DMS53 treated with DMSO at 0.1 percent for 48 hours (cell line): ENCODE results near the gene SLC7A4.
"Not testable (repeated sequence)": the region's sequence is repeated elsewhere in the genome, so short reads cannot be mapped to it uniquely, and the experiment has no call there.

ENCODE experiments used
- DNase-seq: peaks from one replicate; lab custom pipeline; 2025; ENCODE audit not compliant: unreplicated experiment; lab: John Stamatoyannopoulos, UW

SLC7A4 gene

DNA sequence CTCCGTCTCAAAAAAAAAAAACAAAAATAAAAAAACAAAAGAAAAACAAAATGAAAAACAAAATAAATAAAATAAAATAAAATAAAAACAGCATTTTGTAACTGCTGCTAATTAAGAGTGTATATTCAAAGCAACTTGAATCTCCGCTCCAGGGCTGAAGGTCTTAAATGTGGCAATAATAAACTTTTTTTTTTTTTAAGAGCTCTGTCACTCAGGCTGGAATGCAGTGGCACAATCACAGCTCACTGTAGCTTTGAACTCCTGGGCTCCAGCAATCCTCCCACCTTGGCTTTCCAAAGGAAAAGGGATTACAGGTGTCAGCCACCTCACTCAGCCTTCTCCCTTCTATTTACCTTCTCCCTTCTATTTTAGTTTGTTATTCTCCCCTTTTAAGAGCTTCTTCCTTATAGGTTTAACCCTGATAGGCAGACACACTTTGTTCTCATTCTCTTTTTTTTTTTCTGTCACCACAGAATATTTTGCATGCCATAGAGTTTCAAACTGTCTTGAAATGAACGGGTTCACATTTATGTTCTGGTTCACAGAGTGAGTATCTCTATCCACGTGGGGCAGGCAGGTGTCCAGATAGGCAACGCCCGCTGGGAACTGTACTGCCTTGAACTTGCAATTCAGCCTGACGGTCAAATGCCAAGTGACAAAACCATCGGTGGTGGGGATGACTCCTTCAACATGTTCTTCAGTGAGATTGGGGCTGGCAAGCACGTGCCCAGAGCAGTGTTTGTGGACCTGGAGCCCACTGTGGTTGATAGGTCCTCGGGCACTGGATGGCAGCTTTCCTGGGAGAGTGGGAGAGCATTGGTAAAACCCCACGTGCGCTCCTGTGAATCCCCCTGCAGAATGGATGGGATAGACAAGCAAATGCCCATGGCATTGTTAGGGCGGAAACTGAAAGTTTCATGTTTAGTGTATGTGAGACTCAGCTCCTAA lies 32.8 kb upstream of the SLC7A4 start:
- DNase-seq = no peak

DNA sequence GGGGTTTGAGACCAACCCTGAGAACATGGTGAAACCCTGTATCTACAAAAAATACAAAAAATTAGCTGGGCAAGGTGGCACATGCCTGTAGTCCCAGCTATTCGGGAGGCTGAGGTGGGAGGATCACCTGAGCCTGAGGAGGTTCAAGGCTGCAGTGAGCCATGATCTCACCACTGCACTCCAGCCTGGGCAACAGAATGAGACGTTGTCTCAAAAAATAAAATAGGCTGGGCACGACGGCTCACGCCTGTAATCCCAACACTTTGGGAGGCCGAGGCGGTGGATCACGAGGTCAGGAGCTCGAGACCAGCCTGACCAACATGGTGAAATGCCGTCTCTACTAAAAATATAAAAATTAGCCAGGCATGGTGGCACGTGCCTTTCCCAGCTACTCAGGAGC lies 32.1 kb upstream of the SLC7A4 start:
- not testable (repeated sequence) for DNase-seq

DNA sequence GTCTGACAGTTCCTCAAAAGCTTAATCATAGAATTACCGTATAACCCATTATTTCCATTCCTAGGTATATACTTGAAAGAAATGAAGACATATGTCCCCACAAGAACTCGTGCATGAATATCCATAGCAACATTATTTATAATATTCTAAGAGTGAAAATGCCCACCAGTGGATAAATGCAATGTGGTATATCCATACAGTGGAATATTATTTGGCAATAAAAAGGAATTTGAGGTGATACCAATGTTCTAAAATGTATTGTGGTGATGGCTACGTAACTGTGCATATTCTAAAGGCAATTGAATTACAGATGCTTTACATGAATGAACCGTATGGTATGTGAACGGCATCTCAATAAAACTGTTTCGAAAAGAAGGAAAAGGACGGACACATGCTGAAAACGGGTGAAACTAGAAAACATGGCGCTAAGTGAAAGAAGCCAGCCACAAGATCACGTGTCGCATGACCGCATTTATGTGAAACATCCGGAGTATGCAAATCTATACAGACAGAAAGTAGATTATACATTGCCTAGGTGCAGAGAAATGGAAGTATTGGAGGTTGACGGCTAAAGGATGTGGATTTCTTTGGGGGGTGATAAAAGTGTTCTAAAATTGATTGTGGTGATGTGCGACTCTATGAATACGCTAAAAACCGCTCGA lies 29.4 kb upstream of the SLC7A4 start:
- not testable (repeated sequence) for DNase-seq

DNA sequence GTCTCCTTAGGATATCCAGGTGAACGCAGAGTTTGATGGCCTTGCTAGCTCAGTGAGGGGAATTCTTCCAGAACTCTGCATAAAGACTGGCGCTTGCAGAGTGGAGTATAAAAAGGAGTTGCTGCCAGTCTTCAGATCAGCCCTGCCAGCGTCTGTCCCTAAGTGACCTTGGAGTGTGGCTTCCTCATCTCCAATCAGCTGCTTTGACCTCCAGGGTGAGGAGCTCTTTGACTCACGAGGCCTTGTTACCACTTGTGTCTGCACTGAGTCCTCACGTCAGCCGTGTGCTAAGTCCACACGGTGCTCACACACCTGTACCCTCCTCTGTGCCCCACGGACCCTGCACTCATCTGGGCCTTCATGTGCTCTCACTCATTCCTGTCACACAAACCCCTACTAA lies 28.0 kb upstream of the SLC7A4 start:
- DNase-seq = not testable (repeated sequence)

DNA sequence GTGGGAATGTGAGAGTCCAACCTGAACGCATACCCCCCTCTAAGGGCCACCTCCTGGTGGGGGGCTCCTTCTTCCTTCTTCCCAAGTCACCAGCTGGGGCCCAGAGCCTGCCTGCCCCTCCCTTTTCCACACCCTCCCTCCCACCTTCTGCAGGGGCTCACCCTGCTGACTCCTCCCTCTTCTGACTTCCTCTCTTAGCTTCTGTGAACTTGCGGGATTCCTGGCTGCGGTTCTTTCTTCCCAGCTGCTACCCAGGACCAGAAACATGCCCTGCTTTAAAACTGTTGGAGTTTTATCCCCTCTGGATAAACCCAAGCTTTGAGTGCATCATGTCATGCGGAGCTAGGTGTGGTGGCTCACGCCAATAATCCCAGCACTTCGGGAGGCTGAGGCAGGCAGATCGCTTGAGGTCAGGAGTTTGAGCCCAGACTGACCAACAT lies 23.5 kb upstream of the SLC7A4 start:
- no peak for DNase-seq

DNA sequence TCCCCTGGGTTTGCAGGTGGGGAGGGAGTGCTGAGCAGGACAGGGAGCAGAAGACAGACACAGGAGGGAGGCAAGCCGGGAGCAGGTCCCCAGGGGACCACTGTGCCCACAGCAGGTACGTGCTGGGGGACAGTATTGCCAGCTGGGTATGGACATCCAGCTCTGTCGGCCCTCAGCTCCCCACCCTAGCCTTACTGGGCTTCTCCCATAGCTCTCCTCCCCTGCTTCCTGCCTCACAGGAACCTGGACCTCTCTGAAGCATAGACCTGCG lies 23.1 kb upstream of the SLC7A4 start:
- no peak for DNase-seq

DNA sequence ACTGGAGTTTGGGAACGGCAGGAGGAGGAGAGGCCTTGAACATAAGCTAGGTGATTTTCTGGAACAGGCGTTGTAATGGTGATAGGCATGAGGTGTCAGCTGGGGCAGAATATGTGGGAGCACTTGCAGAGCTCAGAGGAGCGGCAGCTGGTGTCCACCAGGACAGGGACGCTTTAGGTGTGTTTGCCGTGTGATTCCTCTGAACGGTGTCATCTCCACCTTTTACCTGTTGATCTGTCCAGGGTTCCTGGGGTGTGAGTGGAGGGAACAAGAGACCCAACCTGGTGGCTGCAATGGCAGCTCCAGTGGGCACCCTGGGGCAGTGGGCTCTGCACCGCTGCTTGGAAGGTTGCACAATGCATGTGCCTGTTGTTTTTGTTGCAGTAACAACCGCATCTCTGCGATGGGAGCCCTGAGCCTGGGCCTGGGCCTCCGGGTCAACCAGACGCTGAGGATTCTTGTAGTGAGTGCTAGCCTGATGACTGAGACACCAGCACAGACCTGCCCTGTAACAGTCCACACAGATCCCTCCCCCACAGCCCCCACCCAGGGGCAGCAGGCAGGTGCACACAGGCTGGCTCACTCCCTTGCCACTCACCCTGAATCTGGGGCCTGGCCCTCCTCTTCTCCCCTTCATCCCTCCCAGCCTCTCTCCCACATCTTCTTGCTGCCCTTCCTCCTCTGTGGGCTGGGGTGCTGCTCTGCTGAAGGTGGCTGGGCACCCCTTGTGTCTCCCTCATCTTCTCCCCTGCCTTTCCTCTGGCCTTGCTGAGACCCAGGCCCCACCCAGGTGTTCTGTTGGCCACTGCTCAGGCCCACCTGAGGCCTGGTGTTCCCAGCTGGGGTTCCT lies 22.6 kb upstream of the SLC7A4 start:
- no peak for DNase-seq

DNA sequence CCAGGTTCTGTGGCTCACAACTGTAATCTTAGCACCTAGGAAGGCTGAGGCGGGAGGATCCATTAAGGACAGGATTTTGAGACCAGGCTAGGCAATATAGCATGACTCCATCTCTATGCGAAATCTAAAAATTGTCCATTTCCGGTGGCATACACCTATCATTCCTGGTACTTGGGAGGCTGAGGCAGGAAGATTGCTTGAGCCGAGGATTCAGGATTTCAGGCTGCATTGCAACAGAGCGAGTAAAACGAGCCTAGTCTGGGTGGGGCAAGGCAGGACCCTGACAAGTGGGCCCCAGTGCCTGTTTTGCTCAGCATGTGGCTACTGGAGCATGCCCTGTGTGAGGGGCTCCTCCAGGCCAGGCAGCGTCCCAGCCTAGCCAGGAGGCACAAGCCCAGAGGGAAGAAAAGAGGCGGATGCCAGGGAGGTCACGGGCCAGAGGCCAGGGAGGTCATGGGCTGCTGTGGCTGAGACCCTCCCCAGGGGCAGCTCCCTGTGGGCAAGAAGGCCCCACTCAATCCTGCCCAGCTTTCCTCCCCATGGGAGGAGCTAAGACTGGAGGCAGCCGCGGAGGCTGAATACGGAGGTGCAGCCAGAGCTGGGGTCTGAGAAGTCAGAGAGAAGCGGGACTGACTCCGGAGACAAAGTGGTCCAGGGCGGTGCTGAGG lies 21.8 kb upstream of the SLC7A4 start:
- DNase-seq = no peak

DNA sequence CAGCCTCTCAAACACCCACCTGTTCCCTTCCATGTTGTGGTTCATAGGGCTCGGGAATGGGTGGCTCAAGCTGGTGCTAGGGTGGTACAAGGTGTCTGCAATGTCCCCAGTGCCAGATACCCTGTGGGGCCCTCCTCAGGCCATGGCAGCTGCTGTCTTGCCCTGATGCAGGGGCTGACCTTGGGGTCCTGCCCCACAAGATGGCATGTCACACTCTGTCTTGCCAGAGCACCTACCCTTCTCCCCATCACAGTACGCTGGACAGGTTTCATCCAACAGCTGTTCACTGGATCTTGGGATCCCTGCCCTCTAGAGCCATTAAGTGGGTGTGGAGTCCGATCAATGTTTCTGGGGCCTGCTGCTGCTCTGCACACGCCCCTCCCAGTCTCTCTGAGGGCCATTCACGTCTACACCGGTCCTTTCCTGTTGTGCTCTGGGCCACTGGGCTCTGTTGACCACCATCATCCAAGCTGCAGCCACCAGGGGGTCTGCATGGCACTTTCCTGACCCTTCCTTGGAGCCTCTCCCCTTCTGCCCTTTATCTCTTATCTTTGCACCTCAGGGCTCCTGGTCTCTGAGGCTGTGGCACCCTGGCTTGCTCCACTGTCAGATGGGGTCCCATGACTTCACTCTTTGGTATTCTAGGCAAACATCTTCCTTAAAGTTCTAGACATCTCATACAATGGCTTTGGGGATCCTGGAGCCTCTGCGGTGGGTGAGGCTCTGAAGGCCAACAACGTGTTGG lies 20.5 kb upstream of the SLC7A4 start:
- no peak for DNase-seq

DNA sequence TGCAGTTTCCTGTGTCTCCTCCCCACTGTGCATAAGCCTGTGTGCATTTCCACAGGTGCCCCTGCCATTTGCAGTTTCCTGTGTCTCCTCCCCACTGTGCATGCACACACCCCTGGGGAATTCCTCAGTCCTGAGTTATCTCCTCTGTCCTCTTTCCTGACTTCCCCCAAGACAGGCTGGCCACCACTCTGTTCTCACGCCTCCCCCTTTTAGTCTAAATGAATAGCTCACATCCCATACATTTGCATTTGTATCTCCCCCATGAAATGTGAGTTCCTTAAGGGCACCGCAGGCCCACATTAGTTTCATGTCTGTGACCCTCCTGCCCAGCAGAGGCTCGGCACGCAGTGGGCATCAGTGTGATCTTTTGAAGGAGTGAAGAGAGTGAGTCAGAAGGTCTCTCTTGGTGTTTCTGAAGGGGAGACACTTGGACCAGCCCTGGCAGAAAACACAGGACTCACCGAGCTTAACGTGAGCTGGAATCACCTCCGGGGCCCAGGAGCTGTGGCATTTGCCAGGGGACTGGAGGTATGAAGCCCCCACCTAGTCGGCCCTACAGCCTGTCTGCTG lies 19.6 kb upstream of the SLC7A4 start:
- no peak for DNase-seq

DNA sequence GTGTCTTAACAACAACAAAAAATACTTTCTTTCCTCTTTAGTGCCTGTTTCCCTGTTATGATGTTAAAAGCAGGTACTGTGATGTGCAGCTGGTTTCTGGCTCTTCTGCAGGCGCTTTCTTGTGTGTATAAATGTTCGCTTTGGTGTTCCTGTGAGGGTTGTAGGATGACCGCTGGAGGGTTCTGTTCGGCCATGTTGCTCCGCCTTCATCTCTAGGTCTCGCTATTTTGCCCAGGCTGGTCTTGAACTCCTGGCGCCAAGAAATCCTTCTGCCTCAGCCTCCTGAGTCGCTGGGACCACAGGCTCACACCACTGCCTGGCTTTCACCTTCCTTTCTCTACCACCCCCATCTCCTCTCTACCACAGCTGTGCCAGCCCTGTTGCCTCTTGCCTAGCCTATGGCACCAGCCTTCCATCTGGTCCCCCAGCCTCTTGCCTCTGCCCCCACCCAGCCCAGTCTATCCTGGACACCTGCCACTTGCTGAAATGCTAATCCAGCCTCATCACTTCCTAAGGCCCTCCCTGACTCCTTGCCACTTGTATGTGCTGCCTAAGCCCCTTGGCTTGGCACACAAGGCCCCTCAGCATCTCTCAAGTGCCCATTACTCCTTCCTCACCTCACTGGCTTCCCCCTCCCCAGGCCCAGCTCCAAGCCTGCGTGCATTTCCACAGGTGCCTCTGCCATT lies 18.9 kb upstream of the SLC7A4 start:
- no peak for DNase-seq

DNA sequence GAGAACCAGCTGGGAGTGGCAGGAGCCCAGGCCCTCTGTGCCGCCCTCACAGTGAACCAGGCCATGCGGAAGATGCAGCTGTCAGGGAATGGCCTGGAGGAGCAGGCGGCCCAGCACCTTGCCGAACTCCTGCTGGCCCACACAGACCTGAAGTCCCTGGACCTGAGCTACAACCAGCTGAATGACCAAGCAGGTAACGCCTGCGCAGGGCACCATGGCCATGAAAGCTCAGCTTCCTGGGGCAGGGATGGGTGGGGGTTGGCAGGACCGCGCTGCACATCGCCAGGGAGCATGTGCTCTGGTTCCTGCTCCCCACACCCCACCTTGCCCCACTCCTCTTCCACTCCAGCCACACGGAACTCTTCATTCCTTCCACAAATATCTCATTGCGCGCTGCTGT lies 16.6 kb upstream of the SLC7A4 start:
- not testable (repeated sequence) for DNase-seq

DNA sequence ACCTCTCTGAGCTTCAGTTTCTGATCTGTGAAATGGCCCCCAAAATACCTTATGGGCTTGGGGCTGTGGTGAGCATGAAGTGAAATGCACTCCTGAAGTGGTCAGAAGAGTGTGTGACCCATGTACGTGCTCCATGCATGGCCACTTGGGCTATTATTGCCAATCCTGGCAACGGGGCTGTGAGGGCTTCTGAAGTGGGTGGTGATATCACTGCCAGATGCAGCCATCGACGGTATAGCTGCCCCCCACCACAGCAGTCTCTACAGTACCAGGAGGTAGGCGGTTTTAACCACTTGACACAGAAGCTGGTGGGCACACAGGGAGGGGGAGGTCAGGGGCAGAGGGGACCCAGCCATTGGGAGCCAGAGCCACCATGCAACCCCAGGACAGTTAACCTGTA lies 16.1 kb upstream of the SLC7A4 start:
- DNase-seq = not testable (repeated sequence)

DNA sequence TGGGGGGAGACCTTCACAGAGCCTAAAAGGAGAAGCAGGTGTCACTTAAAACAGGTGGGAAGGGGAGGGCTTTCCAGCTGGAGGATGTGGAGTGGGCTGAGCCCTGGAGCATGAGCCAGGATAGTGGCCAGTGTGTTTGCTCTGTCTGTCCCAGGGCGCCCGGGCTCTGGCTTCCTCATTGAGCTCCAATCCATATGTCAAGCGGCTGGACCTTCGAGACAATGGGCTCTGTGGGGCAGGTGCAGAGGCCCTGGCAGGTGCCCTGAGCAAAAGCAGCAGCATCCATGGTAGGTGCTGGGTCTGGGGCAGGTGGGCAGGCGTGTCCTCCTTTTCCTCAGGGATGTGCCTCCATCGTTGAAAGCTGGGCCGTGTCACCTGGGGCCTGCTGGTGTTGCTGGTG lies 15.4 kb upstream of the SLC7A4 start:
- DNase-seq = peak; percentile 22

DNA sequence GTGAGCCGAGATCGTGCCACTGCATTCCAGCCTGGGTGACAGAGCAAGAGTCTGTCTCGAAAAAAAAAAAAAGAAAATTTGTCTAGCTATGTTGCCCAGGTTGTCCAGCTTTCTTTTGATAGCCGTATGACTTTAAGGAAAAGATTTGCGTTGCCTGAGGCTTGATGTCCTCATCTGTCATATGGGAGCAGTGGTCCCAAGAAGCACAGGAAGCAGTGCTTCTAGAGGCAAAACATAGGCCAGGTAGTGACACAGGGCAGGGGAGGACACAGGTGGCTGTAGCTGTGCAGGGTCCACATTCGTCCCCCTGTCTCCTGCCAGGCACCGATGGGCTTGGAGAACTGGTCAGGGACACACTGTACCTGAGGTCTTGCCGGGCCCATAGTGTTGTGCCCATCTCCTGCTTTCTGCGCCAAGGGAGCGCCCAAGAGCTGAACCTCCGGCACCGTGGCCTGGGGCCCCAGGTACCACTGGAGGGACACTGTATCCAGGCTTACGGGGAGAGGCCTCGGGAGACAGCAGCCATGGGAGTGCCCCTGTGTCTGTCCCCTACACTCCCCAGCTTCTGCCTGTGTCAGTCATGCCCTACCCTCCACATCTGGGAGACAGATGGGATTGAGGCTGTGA lies 14.8 kb upstream of the SLC7A4 start:
- no peak for DNase-seq

DNA sequence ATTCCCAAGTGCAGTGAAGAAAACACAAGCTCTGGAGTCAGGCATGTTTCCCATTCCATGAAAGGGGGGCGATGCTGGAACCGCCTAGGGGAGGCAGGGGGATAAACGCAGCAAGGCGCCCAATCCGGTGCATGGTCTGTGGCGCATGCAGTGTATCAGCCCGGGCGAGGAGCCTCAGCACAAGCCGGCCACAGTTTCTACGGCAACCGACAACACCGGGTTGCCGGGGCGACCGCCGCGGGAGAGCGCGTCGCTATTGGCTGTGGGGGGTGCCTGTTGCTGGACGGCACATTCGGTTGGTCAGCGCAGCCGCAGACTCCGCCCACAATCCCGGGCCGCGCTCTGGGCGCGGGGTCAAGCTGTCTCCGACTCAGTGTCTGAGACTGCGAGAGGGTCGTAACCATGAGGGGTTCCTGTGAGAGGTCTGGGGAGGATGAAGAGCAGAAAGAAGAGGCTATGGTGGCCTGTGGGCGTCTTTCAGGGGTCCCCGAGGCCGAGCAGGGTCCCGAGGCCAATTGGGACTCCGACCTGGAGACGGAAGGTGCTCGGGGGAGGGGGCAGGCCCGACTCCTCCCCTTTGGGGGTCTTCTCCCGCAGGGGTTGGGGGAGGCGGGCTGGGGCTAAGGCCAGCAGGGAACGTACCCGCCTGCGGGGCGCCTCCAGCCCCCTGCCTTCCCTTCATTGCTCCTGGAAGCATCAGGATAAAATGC lies 13.4 kb upstream of the SLC7A4 start, which contains the start of gene LRRC74B:
Gene LRRC74B (plus strand): TSS at position 362 of the 710 bp plus-strand sequence. CDS start 41 bp downstream, at position 403.
- DNase-seq = peak; percentile 15

DNA sequence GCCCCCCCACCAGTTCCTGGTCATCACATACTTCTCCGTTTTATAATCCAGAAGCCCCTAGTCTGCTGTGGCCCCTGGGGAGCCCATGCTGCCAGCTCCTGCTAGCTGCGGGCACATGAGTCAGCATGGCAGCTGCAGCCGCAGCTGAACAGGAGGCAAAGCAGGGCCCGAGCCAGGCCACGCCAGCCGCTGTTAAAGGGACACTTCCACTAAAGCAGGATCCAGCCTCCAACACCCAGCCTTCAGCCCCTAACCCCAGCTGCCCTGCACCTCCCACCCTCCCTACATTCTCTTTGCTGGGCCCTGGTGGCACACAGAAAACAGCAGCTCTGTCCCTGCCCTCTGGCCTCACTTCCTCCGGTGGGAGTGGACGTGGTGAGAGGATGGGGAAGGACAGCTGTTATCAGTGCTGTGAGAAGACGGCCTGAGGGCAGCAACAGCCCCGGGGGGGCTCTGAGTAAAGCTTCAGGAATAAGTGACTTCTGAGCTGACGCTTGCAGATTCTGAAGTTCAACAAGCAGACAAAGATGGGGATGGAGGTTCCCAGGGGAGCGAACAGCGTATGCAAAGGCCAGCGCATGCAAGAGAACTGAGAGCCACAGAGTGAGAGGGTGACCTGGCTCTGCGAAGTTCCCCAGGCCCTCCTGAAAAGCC lies 12.7 kb upstream of the SLC7A4 start:
- no peak for DNase-seq
